Heart left ventricle (tissue), 13 donors: Measurements from ENCODE around the gene RFWD3.

ENCODE experiments used
- CTCF ChIP-seq, 12 donors: fragments of 200-600 bp; sonication (generic) in 4 of 12; IDR thresholded peaks; one replicate each; pipeline versions ENCODE4 v1.5.0 to v1.8.0; 2018 to 2022; ENCODE audit warnings: antibody characterized with exemption in 12 of 12, mild to moderate bottlenecking in 5 of 12
- POLR2A ChIP-seq, 2 donors: fragments of 450-650 bp; IDR thresholded peaks; one replicate each; pipeline ENCODE4 v1.6.1; 2017; ENCODE audit warnings: antibody characterized with exemption in 2 of 2, mild to moderate bottlenecking in 2 of 2, moderate library complexity in 2 of 2
- donor health status: ischemic (EF 13 %, LVEDD 7.1; RV severe dilation, severe dysfunction).
- donor health status: DM: no; HTN: yes; CAD: no.
- donor health status: DM: no; HTN: no; CAD: no.
- donor health status: ischemic (EF 25% LVEDD 6.9; RV normal size, moderate dysfunction).
- donor health status: ischemic (EF 25% LVEDD 5.7; RV mildly dilated, moderate dysfunction).
- donor health status: ischemic (EF 35%, LVEDD 5.7; RV mildly dilated, moderate dysfunction).
- donor health status: nonischemic (EF 11% LVEDD 7.7; RV severe dilation, severe dysfunction).
- donor health status: DM: yes; HTN: yes; CAD: no.
- donor health status: PGD.
- donor health status: ischemic (EF 29% LVEDD 5.4; RV normal size, mild dysfunction).
- donor health status: nonischemic (EF 23%, LVEDD 6.1; RV moderate dilation, normal function).

- no peak for TF ChIP-seq CTCF (IDR thresholded peaks at IDR 0.05)
- TF ChIP-seq POLR2A (IDR thresholded peaks at IDR 0.05) = no peak
Measured at GRCh38 chr16:74578838-74579237, 87.8 kb downstream of the RFWD3 start.
